ENCODE results near the gene PLEKHA5.
A peak's percentile ranks its signal among the peaks of the same experiment; 100 is the strongest.

PLEKHA5 gene

DNA sequence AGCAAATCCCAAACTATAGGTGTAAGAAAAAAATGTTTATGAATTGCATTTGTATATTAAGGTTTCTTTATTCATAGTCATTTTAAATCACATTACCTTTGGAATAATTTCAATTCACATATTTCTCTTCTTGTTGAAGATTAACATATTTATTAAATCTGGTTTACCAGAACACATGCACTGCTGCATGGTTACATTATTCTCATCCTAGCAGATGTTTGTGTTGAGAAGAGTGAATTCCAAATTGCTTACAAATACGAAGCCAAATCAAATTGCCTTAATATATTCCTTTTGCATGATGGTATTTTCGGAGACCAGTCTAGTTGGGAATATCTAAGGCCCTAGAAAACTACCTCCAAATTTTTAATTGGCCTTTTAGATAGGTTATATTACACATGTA is 130.6 kb downstream of the PLEKHA5 start:
- Histone ChIP-seq H3K4me3 (ENCODE audit: insufficient read depth, low read depth, low read length) (no peak overlapping the region), H3K9me3 (ENCODE audit: control insufficient read depth, low read length) (no peaks in the 10 kb centered on the region), H3K4me1 (ENCODE audit: control insufficient read depth, insufficient read depth, low read length) (peaks cover 10% of the 10 kb centered on the region), H3K27ac (ENCODE audit: insufficient read depth, low read depth, low read length, poor library complexity, severe bottlenecking) (no peak overlapping the region), H3K27me3 (ENCODE audit: control insufficient read depth, insufficient read depth, low read length, poor library complexity, severe bottlenecking) (no peaks in the 10 kb centered on the region), H3K36me3 (ENCODE audit: control insufficient read depth, insufficient read depth, low read length) (no peaks in the 10 kb centered on the region)
- 100% methylated on average over 2 of the region's 2 CpGs; no CpG with 5 or more reads in 1 of the 2 experiments for WGBS, 2 experiments

DNA sequence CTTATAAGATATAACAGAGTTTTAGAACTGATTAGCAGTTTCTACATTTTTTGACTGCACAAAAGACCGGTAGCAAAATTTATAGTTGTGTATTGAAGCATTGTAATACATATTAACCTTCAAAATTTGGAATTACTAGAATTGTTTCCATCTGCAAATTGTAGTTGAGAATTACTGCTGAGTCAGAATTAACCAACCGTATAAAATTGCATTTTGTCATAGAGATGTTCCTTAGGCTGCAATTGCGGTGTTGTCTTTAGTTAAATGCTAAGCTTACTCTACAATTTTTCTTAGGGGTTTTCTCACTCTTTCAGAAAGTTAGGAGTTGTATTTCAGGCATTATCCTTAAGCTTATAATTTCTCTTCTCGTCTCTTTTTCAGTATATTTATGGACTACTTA is 132.2 kb downstream of the PLEKHA5 start:
- peaks cover 10% of the 10 kb centered on the region for H3K4me1 ChIP-seq (ENCODE audit: control insufficient read depth, insufficient read depth, low read length)
- H3K36me3 ChIP-seq (ENCODE audit: control insufficient read depth, insufficient read depth, low read length): no peaks in the 10 kb centered on the region
- 94 to 96% methylated on average over 2 to 3 of the region's 4 CpGs for WGBS, 2 experiments

DNA sequence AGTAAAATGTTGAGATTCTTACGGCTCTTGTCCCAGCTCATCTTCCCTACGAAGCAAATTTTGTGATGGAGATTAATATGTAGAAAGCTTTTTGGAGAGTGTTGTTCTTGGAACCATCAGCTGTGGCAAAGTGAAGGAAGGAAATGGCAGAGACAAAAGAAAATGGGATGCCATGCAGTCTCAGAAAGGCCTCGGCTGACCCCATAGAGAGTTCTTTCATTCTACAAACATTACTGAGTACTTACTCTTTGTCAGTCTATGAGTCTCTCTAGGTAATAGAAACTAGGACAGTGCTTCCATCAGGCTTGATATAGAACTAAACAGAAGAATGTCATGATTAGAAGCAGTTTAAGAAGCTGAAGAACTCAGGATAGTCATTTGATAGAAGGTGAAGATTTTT is 134.1 kb downstream of the PLEKHA5 start:
- H3K36me3 ChIP-seq (ENCODE audit: control insufficient read depth, insufficient read depth, low read length): peaks cover 3% of the 10 kb centered on the region
- H3K4me1 ChIP-seq (ENCODE audit: control insufficient read depth, insufficient read depth, low read length): peaks cover 10% of the 10 kb centered on the region
- no peaks in the 10 kb centered on the region for H3K27me3 ChIP-seq (ENCODE audit: control insufficient read depth, insufficient read depth, low read length, poor library complexity, severe bottlenecking)
- WGBS, 2 experiments: 29 to 37% methylated on average over 3 of the region's 3 CpGs
- H3K9me3 ChIP-seq (ENCODE audit: control insufficient read depth, low read length): no peaks in the 10 kb centered on the region
- peak overlapping the region; percentile 75 for H3K27ac ChIP-seq (ENCODE audit: insufficient read depth, low read depth, low read length, poor library complexity, severe bottlenecking)
- no peak overlapping the region for H3K4me3 ChIP-seq (ENCODE audit: insufficient read depth, low read depth, low read length)

More for the DNA sequence above, 132.2 kb downstream of the PLEKHA5 start:
- no peak overlapping the region for H3K4me3 ChIP-seq (ENCODE audit: insufficient read depth, low read depth, low read length)
- H3K27me3 ChIP-seq (ENCODE audit: control insufficient read depth, insufficient read depth, low read length, poor library complexity, severe bottlenecking): no peaks in the 10 kb centered on the region
- no peaks in the 10 kb centered on the region for H3K9me3 ChIP-seq (ENCODE audit: control insufficient read depth, low read length)
- no peak overlapping the region for H3K27ac ChIP-seq (ENCODE audit: insufficient read depth, low read depth, low read length, poor library complexity, severe bottlenecking)

DNA sequence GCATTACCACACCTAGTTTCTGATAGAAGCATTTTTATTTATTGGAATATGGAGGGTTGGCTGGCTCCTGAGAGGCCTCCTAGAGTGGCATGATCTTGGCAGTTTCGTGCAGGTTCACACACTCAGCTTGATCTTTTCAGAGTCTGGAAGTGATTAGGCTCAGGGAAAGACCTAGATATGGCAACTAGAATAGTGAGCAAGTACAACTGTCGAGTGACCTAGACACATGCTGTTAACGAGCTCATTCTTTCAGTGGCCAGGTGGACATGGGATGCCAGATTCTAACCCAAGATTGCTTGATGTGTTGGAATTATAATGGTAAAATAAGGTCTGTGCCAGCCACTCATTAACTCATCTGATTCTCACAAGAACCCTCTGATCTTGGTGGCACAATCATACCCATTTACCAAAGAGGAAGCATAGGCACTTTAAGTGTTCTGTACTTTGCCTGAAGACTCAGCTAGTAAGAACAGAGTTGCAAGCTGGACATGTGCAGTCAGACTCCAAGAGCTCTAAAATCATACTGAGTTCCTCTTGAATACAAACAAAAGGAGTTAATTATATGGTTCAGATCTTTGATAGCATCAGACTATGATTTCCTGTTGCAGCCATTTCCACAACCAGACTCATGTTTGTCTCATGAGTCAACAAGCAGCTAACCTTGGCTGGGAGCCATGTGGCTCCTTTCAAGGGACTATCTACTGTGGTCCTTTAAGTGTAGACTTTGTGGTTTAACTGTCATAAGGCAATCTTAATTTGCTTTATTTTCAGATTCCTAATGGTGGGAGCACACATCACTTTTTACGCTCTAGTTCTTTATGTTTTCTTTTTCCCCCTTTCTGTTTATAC is 144.2 kb downstream of the PLEKHA5 start:
- no peaks in the 10 kb centered on the region for H3K9me3 ChIP-seq (ENCODE audit: control insufficient read depth, low read length)
- H3K27ac ChIP-seq (ENCODE audit: insufficient read depth, low read depth, low read length, poor library complexity, severe bottlenecking): no peak overlapping the region
- H3K4me3 ChIP-seq (ENCODE audit: insufficient read depth, low read depth, low read length): no peak overlapping the region
- H3K36me3 ChIP-seq (ENCODE audit: control insufficient read depth, insufficient read depth, low read length): peaks cover 5% of the 10 kb centered on the region
- H3K27me3 ChIP-seq (ENCODE audit: control insufficient read depth, insufficient read depth, low read length, poor library complexity, severe bottlenecking): no peaks in the 10 kb centered on the region
- peaks cover 8% of the 10 kb centered on the region for H3K4me1 ChIP-seq (ENCODE audit: control insufficient read depth, insufficient read depth, low read length)
- WGBS, 2 experiments: 94 to 99% methylated on average over 3 to 4 of the region's 4 CpGs

DNA sequence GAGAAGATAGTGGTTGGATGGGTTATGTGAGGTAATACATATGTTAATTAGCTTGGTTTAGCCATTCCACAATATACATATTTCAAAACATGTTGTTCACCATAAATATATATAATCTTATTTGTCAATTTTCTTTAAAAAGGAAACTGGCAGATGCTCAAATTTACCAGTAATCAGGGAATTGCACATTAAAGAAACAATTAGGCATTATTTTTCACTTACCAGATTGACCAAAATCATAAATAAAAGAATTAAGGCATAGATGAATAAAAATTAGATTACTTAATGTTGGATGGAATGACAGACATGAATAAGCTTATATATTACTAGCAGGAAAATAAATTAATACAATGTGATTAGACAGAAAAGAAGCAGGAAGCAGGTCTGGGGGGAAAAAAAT is 147.2 kb downstream of the PLEKHA5 start:
- no peak overlapping the region for H3K4me3 ChIP-seq (ENCODE audit: insufficient read depth, low read depth, low read length)
- peaks cover 8% of the 10 kb centered on the region for H3K4me1 ChIP-seq (ENCODE audit: control insufficient read depth, insufficient read depth, low read length)
- H3K36me3 ChIP-seq (ENCODE audit: control insufficient read depth, insufficient read depth, low read length): no peaks in the 10 kb centered on the region
- H3K9me3 ChIP-seq (ENCODE audit: control insufficient read depth, low read length): no peaks in the 10 kb centered on the region
- H3K27me3 ChIP-seq (ENCODE audit: control insufficient read depth, insufficient read depth, low read length, poor library complexity, severe bottlenecking): no peaks in the 10 kb centered on the region
- no peak overlapping the region for H3K27ac ChIP-seq (ENCODE audit: insufficient read depth, low read depth, low read length, poor library complexity, severe bottlenecking)

DNA sequence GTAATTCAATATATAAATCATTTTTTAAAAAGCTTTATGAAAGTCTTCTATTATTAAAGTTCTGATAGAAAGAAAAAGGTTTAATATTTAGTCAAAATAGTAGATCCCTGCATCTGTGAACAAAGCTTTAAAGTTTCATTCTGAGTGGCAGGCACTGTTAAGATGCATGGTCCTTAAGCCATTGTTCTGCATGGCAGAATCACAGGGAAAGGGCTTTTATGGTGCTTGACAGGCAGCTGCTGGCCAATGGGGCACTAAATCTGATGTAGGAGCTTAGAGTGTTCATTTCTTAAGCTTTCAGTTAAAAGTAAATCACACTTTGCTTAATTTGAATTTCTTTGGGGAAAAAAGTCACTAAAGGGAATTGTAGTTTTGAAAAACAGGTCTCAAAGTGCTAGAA is 148.2 kb downstream of the PLEKHA5 start:
- Histone ChIP-seq H3K36me3 (ENCODE audit: control insufficient read depth, insufficient read depth, low read length) (no peaks in the 10 kb centered on the region), H3K9me3 (ENCODE audit: control insufficient read depth, low read length) (no peaks in the 10 kb centered on the region), H3K4me3 (ENCODE audit: insufficient read depth, low read depth, low read length) (no peak overlapping the region), H3K4me1 (ENCODE audit: control insufficient read depth, insufficient read depth, low read length) (peaks cover 8% of the 10 kb centered on the region), H3K27ac (ENCODE audit: insufficient read depth, low read depth, low read length, poor library complexity, severe bottlenecking) (no peak overlapping the region), H3K27me3 (ENCODE audit: control insufficient read depth, insufficient read depth, low read length, poor library complexity, severe bottlenecking) (no peaks in the 10 kb centered on the region)

DNA sequence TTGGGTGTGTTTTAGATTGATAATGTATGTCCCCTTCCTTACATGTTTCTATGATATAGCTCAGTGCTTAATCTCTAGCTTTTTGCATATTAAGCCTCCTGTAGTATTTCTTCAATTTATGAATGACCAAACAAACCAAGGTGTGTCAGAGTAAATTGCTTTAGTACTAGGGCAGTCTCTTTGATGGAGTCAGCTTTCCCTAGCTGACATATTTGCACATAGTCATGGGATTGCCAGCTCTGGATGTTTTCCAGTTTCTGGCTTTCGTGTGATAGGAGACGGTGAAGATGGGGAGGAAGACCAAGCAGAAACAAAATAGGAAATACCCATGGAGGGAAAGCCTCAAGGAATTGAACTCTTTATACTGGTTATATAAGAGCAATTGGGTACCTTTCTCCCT is 148.9 kb downstream of the PLEKHA5 start:
- H3K4me1 ChIP-seq (ENCODE audit: control insufficient read depth, insufficient read depth, low read length): peaks cover 8% of the 10 kb centered on the region
- H3K27me3 ChIP-seq (ENCODE audit: control insufficient read depth, insufficient read depth, low read length, poor library complexity, severe bottlenecking): no peaks in the 10 kb centered on the region
- no peaks in the 10 kb centered on the region for H3K36me3 ChIP-seq (ENCODE audit: control insufficient read depth, insufficient read depth, low read length)
- H3K4me3 ChIP-seq (ENCODE audit: insufficient read depth, low read depth, low read length): no peak overlapping the region
- H3K9me3 ChIP-seq (ENCODE audit: control insufficient read depth, low read length): no peaks in the 10 kb centered on the region
- H3K27ac ChIP-seq (ENCODE audit: insufficient read depth, low read depth, low read length, poor library complexity, severe bottlenecking): no peak overlapping the region
- WGBS, 2 experiments: 98 to 100% methylated on average over 2 of the region's 2 CpGs

DNA sequence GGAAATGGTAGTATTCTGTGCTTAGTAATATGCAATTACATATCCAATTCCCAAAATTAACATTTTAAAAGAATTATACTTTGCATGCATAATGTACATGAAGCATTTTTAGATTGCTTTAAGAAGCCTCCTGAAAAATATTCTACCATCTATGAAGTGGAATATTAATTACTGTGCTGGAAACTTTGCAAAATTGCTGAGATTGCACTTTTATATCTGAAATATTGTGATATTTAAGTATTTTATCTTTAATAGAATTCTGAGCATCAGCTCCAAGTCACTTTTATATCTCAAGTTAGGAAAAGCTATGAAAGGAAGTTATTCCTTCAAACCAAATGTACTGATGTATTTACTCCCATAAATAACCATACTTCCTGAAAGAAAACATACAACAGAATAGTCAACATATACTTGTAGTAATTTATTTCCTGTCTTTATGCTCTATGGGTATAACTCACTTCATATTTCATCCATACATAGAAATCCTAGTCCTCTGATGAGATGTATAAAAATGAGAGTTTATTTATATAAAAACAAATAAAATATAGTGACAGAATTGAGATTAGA is 152.7 kb downstream of the PLEKHA5 start:
- Histone ChIP-seq H3K9me3 (ENCODE audit: control insufficient read depth, low read length) (no peaks in the 10 kb centered on the region), H3K36me3 (ENCODE audit: control insufficient read depth, insufficient read depth, low read length) (no peaks in the 10 kb centered on the region), H3K4me3 (ENCODE audit: insufficient read depth, low read depth, low read length) (no peak overlapping the region), H3K4me1 (ENCODE audit: control insufficient read depth, insufficient read depth, low read length) (peaks cover 8% of the 10 kb centered on the region), H3K27me3 (ENCODE audit: control insufficient read depth, insufficient read depth, low read length, poor library complexity, severe bottlenecking) (no peaks in the 10 kb centered on the region), H3K27ac (ENCODE audit: insufficient read depth, low read depth, low read length, poor library complexity, severe bottlenecking) (no peak overlapping the region)

DNA sequence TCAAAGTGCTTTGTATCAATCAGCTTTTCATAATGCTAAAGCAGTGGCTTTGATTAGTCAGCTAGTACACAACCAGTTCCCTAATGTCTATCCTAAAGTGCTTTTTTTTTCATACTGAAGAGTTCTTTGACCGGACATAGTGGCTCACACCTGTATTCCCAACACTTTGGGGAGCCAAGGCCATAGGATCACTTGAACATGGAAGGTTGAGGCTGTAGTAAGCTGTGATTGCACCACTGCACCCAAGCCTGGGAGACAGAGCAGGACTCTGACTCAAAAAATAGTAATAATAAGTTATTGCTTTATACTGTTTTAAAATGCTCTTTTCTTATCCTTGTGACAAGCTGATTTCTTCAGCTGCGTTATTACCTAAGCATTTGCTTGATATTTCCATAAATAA is 155.1 kb downstream of the PLEKHA5 start:
- H3K27me3 ChIP-seq (ENCODE audit: control insufficient read depth, insufficient read depth, low read length, poor library complexity, severe bottlenecking): no peaks in the 10 kb centered on the region
- WGBS, 2 experiments: 96 to 100% methylated on average over 1 to 2 of the region's 2 CpGs
- no peaks in the 10 kb centered on the region for H3K4me1 ChIP-seq (ENCODE audit: control insufficient read depth, insufficient read depth, low read length)
- no peak overlapping the region for H3K4me3 ChIP-seq (ENCODE audit: insufficient read depth, low read depth, low read length)
- H3K36me3 ChIP-seq (ENCODE audit: control insufficient read depth, insufficient read depth, low read length): no peaks in the 10 kb centered on the region
- no peaks in the 10 kb centered on the region for H3K9me3 ChIP-seq (ENCODE audit: control insufficient read depth, low read length)
- no peak overlapping the region for H3K27ac ChIP-seq (ENCODE audit: insufficient read depth, low read depth, low read length, poor library complexity, severe bottlenecking)

DNA sequence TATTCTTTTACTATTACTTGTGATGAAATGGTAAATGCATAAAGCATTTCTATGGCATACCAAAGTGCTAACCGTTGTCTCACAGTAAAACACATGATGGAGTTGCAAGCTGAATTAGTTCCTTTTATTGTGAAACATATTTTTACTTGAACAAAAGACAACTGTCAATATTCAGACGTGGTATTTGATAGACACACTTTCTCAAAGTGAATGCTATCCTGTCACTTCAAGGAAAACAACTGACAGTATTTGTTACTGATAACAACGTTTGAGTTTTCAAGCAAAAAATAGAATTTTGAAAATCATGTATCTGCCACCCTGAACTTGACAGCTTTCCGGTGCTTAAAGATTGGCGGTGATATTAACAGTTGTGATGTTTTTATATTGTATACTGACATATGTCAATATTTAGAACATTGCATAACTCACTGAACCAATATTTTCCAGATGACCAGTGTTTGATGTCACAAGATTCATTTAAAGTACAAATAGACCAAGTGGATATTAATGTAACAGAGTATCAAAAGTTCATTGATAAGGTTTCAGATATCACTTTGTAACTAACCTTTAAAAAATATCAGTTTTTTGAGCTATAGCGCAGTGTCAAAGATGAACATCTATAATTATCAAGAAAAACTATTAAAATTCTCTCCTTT is 156.4 kb downstream of the PLEKHA5 start:
- no peaks in the 10 kb centered on the region for H3K27me3 ChIP-seq (ENCODE audit: control insufficient read depth, insufficient read depth, low read length, poor library complexity, severe bottlenecking)
- H3K4me3 ChIP-seq (ENCODE audit: insufficient read depth, low read depth, low read length): no peak overlapping the region
- no peak overlapping the region for H3K27ac ChIP-seq (ENCODE audit: insufficient read depth, low read depth, low read length, poor library complexity, severe bottlenecking)
- H3K9me3 ChIP-seq (ENCODE audit: control insufficient read depth, low read length): no peaks in the 10 kb centered on the region
- no peaks in the 10 kb centered on the region for H3K4me1 ChIP-seq (ENCODE audit: control insufficient read depth, insufficient read depth, low read length)
- H3K36me3 ChIP-seq (ENCODE audit: control insufficient read depth, insufficient read depth, low read length): no peaks in the 10 kb centered on the region
- 81 to 91% methylated on average over 2 to 6 of the region's 6 CpGs for WGBS, 2 experiments

Measured in ectodermal cell (in vitro differentiated cells).